ENCODE data around the gene HSF4.

GRCh38 chr16:67194260-67194659, 29.7 kb downstream of the HSF4 start:
- TF ChIP-seq CTCF (IDR thresholded peaks at IDR 0.05): no peak
- TF ChIP-seq POLR2A (IDR thresholded peaks at IDR 0.05): no peak
- no peak for TF ChIP-seq POLR2AphosphoS5 (IDR thresholded peaks at IDR 0.05; ENCODE audit: insufficient read depth in 1 of 2, low read depth in 1 of 2)
